SK-N-SH treated with all-trans-retinoic acid at 6 μM for 48 hours (cell line): ENCODE results near the gene SHC3.

Experiments
- ARNTL ChIP-seq: fragments of 450-650 bp; formaldehyde crosslinking; IDR thresholded peaks from 2 replicates; pipeline ENCODE4 v1.5.0; 2020; ENCODE audit warnings: low read depth, mild to moderate bottlenecking, moderate library complexity, borderline replicate concordance
- CREB5 ChIP-seq: fragments of 250-450 bp; sonication (Bioruptor Pico); IDR thresholded peaks from 2 replicates; pipeline ENCODE4 v1.5.1; 2020; ENCODE audit warnings: low read depth, mild to moderate bottlenecking, moderate library complexity
- ESRRG ChIP-seq: fragments of 250-450 bp; sonication (Bioruptor Pico); IDR thresholded peaks from 2 replicates; pipeline ENCODE4 v1.6.1; 2021; ENCODE audit warnings: mild to moderate bottlenecking
- GLIS3 ChIP-seq: fragments of 250-450 bp; sonication (Bioruptor Pico); IDR thresholded peaks from 2 replicates; pipeline ENCODE4 v1.5.0; 2020; ENCODE audit warnings: mild to moderate bottlenecking, moderate library complexity
- SNAI2 ChIP-seq: fragments of 250-450 bp; sonication (Bioruptor Pico); IDR thresholded peaks from 2 replicates; pipeline ENCODE4 v1.5.0; 2020; ENCODE audit warnings: mild to moderate bottlenecking, moderate library complexity
- ZFP3 ChIP-seq: fragments of 250-450 bp; sonication (Bioruptor Pico); IDR thresholded peaks from 2 replicates; pipeline ENCODE4 v1.5.0; 2020; ENCODE audit warnings: mild to moderate bottlenecking, moderate library complexity
- ZNF8 ChIP-seq: fragments of 450-650 bp; formaldehyde crosslinking; IDR thresholded peaks from 2 replicates; pipeline ENCODE4 v1.5.0; 2020; ENCODE audit warnings: mild to moderate bottlenecking, moderate library complexity

- TF ChIP-seq CREB5 (CRISPR knock-in tag) (no peak), GLIS3 (CRISPR knock-in tag) (no peak), ZNF8 (no peak), ZFP3 (no peak), SNAI2 (no peak), ESRRG (no peak), ARNTL (CRISPR knock-in tag) (no peak)
Measured at GRCh38 chr9:89178830-89179539, 367 bp upstream of the SHC3 start.
